Endodermal cell (in vitro differentiated cells): ENCODE measurements around the gene KIF6. TPM values are rescaled to one million over a fixed set of nuclear protein-coding genes. Genes with fewer than 3 reads are reported as not detected.

Experiments used
- DNase-seq: peaks from one replicate; pipeline ENCODE4 v3.0.0-alpha.2; 2017
- H3K27ac ChIP-seq: 2 replicates; pipeline ENCODE4 v1.5.1; 2013; ENCODE audit warnings: mild to moderate bottlenecking, low read depth, low read length, moderate library complexity
- H3K27me3 ChIP-seq: 2 replicates; pipeline ENCODE4 v1.6.1; 2013; ENCODE audit warnings: mild to moderate bottlenecking, low read length, moderate library complexity; ENCODE audit not compliant: insufficient read depth, control insufficient read depth, poor library complexity, severe bottlenecking
- H3K36me3 ChIP-seq: 2 replicates; pipeline ENCODE4 v1.7.0; 2013; ENCODE audit warnings: mild to moderate bottlenecking, low read length, moderate library complexity; ENCODE audit not compliant: control insufficient read depth, insufficient read depth
- H3K4me1 ChIP-seq: one replicate; pipeline ENCODE4 v1.7.0; 2013; ENCODE audit warnings: low read length; ENCODE audit not compliant: control insufficient read depth, insufficient read depth
- H3K4me3 ChIP-seq: 2 replicates; pipeline ENCODE4 v1.5.1; 2013; ENCODE audit warnings: mild to moderate bottlenecking, low read length, moderate library complexity
- H3K9ac ChIP-seq: 2 replicates; pipeline ENCODE4 v1.6.1; 2013; ENCODE audit warnings: mild to moderate bottlenecking, low read length, moderate library complexity; ENCODE audit not compliant: poor library complexity, severe bottlenecking; ENCODE audit errors: extremely low read depth
- H3K9me3 ChIP-seq: 2 replicates; pipeline ENCODE4 v1.6.1; 2013; ENCODE audit warnings: mild to moderate bottlenecking, low read length, moderate library complexity; ENCODE audit not compliant: control insufficient read depth
- H3K27ac Mint-ChIP-seq: 2 replicates; pipeline ENCODE4 v1.8.0; 2020; ENCODE audit warnings: mixed read lengths
- H3K27me3 Mint-ChIP-seq: 2 replicates; pipeline ENCODE4 v1.8.0; 2021; ENCODE audit warnings: mild to moderate bottlenecking, mixed read lengths; ENCODE audit not compliant: insufficient read depth
- H3K36me3 Mint-ChIP-seq: 2 replicates; pipeline ENCODE4 v1.8.0; 2020; ENCODE audit warnings: low read depth, mixed read lengths
- H3K4me1 Mint-ChIP-seq: 2 replicates; pipeline ENCODE4 v1.8.0; 2020; ENCODE audit warnings: mixed read lengths
- H3K4me3 Mint-ChIP-seq: 2 replicates; pipeline ENCODE4 v1.8.0; 2020; ENCODE audit warnings: mild to moderate bottlenecking, moderate library complexity, mixed read lengths
- H3K9me3 Mint-ChIP-seq: 2 replicates; pipeline ENCODE4 v1.8.0; 2020; ENCODE audit warnings: mild to moderate bottlenecking, mixed read lengths
- CTCF ChIP-seq: fragments of 200-600 bp; sonication (generic); conservative IDR thresholded peaks from 2 replicates; pipeline ENCODE4 v1.5.0; 2021; ENCODE audit warnings: antibody characterized with exemption, mild to moderate bottlenecking
- WGBS, 2 experiments: methylation state at CpG; one replicate each; pipeline versions ENCODE4 v1.1.5 to v1.1.7; 2013; ENCODE audit warnings: missing lambda C conversion rate in 2 of 2, mixed read lengths in 1 of 2; ENCODE audit not compliant: insufficient coverage in 1 of 2, insufficient read length in 1 of 2; 5-methylcytosine and 5-hydroxymethylcytosine counted together
- total RNA-seq, 2 donors: library from RNA; stranded (reverse); fragmentation: NEBNext Ultra II Directional in 1 of 2; extraction: Animal tissue kit (Norgen Biotek cat#: 25700) in 1 of 2; gene quantifications; 2 replicates in 1 of 2; 3 replicates in 1 of 2; pipeline ENCODE4 v1.2.1, GENCODE V29; 2021

KIF6 gene
- total RNA-seq, 2 donors from 2014 or later, result 0.62 to 1.1 TPM

DNA sequence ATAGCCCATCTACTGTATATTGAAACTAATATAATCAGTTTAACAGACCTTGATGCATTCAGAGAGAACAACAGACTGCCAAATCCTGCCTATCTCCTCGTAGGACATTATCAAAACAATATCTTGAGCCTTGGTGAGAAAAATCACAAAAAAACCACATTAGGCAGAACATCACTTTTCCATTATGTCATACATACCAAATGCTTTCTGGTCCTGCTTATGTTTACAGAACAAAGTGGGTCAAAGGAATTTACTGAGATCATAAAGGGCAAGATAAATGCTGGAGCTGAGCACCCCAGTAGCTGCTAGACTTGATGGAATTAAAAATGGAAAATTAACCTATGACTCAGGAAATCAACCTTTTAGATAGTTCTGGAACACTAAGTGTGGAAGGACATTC, 207.5 kb downstream of the KIF6 start:
- H3K9ac ChIP-seq, result no peak overlapping the region
- no peak overlapping the region for H3K27ac ChIP-seq
- WGBS, 2 experiments, result 93 to 100% methylated on average over 1 of the region's 1 CpG
- peaks cover 3% of the 10 kb centered on the region for H3K27me3 ChIP-seq
- no peak for TF ChIP-seq CTCF
- DNase-seq, result no peak
- H3K27ac Mint-ChIP-seq, result no peak overlapping the region
- H3K36me3 Mint-ChIP-seq, result no peaks in the 10 kb centered on the region
- H3K4me3 ChIP-seq, result no peak overlapping the region
- H3K4me1 ChIP-seq, result peaks cover 8% of the 10 kb centered on the region
- no peaks in the 10 kb centered on the region for H3K27me3 Mint-ChIP-seq
- no peaks in the 10 kb centered on the region for H3K9me3 Mint-ChIP-seq
- H3K4me3 Mint-ChIP-seq, result no peak overlapping the region
- no peaks in the 10 kb centered on the region for H3K9me3 ChIP-seq
- H3K36me3 ChIP-seq, result no peaks in the 10 kb centered on the region
- no peaks in the 10 kb centered on the region for H3K4me1 Mint-ChIP-seq

DNA sequence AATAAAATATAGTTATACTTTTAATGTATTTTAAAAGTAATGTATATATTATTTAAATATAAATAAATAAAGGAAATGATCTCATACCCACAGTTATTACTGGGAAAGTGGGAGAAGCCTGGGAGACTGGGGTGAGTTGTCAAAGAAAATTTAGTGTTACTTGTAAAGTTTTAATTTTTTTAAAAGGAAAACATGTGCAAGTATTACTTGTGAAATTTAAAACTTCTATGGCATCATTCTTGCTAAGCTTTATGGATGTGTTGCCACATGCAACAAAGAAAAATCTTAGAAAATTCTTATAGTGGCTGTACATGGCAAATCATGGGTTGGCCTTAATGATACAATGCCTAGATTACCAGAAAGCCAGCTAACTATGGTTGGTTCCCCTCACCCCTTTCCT, 208.7 kb downstream of the KIF6 start:
- H3K4me3 ChIP-seq, result no peak overlapping the region
- no peaks in the 10 kb centered on the region for H3K36me3 ChIP-seq
- no peaks in the 10 kb centered on the region for H3K27me3 ChIP-seq
- no peak for TF ChIP-seq CTCF
- Mint-ChIP-seq H3K4me3 (no peak overlapping the region), H3K27me3 (no peaks in the 10 kb centered on the region), H3K36me3 (no peaks in the 10 kb centered on the region), H3K27ac (no peak overlapping the region), H3K9me3 (no peaks in the 10 kb centered on the region), H3K4me1 (no peaks in the 10 kb centered on the region)
- no peaks in the 10 kb centered on the region for H3K9me3 ChIP-seq
- DNase-seq, result no peak
- H3K4me1 ChIP-seq, result peaks cover 8% of the 10 kb centered on the region
- no peak overlapping the region for H3K27ac ChIP-seq
- no peak overlapping the region for H3K9ac ChIP-seq

DNA sequence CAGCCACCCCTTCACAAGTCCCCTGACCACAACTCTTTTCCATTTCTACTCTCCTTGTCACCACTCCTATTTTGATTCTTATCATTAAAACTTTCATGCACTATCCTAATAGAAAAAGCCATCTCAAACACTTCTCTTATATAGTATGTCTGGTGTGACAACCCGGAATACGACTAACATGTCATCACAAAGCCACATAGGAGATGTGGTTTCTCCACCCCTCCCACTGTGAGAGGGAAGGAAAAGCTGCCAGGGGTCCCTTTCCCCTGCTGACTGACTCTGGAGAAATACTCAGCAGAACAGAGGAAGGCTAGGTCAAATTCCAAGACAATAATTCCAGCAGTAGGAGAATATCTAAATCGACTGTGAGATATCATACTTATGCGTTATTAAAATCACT, 209.7 kb downstream of the KIF6 start:
- Histone ChIP-seq H3K4me3 (no peak overlapping the region), H3K9me3 (no peaks in the 10 kb centered on the region), H3K9ac (no peak overlapping the region), H3K4me1 (no peaks in the 10 kb centered on the region), H3K27me3 (no peaks in the 10 kb centered on the region), H3K27ac (no peak overlapping the region), H3K36me3 (no peaks in the 10 kb centered on the region)
- no peaks in the 10 kb centered on the region for H3K36me3 Mint-ChIP-seq
- H3K27me3 Mint-ChIP-seq, result no peaks in the 10 kb centered on the region
- H3K27ac Mint-ChIP-seq, result no peak overlapping the region
- H3K9me3 Mint-ChIP-seq, result peaks cover 8% of the 10 kb centered on the region
- no peak overlapping the region for H3K4me3 Mint-ChIP-seq
- no peaks in the 10 kb centered on the region for H3K4me1 Mint-ChIP-seq
- 93% methylated on average over 4 of the region's 4 CpGs; no CpG with 5 or more reads in 1 of the 2 experiments for WGBS, 2 experiments
- no peak for TF ChIP-seq CTCF
- DNase-seq, result no peak
